Middle frontal gyrus (tissue), 1 donor: ENCODE measurements around the gene DGUOK.
"Not testable (repeated sequence)": the region's sequence is repeated elsewhere in the genome, so short reads cannot be mapped to it uniquely, and the experiment has no call there.

Experiments
- DNase-seq: peaks from one replicate; pipeline ENCODE4 v3.0.0-alpha.2; 2015; ENCODE audit warnings: low spot score; ENCODE audit errors: extremely low spot score

DGUOK gene

GRCh38 chr2:73926493-73927327, at the start of gene DGUOK:
Gene DGUOK (plus strand): TSS chr2:73926880. CDS start chr2:73926911, 31 bp downstream.
- DNase-seq, result peak; percentile 94

- DNase-seq, result no peak
These were observed 49.4 kb upstream of the DGUOK start for GRCh38 chr2:73877071-73877802.

- DNase-seq, result not testable (repeated sequence)
These were observed 48.7 kb upstream of the DGUOK start for GRCh38 chr2:73877984-73878383.

GRCh38 chr2:73885406-73885805, 41.3 kb upstream of the DGUOK start:
- no peak for DNase-seq

DNA sequence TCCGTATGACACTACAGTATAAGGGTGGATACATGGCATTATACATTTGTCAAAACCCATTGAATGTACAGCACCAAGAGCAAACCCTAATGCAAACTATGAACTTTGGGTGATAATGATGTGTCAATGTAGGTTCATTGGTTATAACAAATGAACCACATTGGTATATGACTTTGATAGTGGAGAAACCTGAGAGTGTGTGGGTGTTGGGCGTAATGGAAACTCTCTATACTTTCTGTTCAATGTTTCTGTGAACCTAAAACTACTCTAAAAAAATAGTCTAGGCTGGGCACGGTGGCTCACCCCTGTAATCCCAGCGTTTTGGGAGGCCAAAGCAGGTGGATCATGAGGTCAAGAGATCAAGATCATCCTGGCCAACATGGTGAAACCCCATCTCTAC, 40.3 kb upstream of the DGUOK start:
- no peak for DNase-seq

DNA sequence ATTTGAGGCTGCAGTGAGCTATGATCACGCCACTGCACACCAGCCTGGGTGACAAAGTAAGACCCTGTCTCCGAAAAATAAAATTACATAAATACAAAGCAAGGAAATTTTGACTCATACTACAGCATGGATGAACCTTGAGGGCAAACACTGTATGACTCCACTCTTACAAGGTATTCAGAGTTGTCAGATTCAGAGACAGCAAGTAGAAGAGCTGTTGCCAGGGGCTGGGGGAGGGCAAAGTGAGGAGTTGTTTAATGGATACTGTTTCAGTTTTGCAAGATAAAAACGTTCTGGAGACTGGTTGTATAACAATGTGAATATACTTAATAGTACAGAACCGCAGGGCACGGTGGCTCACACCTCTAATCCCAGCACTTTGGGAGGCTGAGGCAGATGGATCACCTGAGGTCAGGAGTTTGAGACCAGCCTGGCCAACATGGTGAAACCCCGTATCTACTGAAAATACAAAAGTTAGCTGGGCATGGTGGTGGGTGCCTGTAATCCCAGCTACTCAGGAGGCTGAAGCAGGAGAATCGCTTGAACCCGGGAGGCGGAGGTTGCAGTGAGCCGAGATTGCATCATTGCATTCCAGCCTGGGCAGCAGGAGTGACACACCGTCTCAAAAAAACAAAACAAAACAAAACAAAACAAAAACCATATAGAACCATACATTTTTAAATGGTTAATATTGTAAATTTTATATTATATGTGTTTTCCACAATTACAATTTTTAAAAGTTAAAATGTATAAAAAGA, 38.9 kb upstream of the DGUOK start:
- not testable (repeated sequence) for DNase-seq

DNA sequence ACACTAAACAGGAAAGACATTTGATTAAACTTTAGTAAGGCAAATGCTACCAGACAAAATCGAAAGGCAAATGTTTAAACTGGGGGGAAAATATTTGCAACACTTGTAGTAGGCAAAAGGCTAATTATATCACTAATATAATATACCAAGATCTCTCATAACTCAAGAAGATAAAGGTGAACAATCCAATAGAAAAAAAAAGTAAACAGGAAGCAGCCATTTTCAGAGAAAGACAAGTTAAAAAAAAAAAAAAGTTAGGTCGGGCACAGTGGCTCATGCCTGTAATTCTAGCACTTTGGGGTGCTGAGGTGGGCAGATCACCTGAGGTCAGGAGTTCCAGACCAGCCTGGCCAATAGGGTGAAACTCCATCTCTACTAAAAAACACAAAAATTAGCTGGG, 38.3 kb upstream of the DGUOK start:
- no peak for DNase-seq

GRCh38 chr2:73889206-73889605, 37.5 kb upstream of the DGUOK start:
- DNase-seq, result no peak

GRCh38 chr2:73890301-73891092, 36.2 kb upstream of the DGUOK start:
- DNase-seq, result no peak

- DNase-seq, result no peak
These were observed 35.3 kb upstream of the DGUOK start for GRCh38 chr2:73891276-73891901.

DNA sequence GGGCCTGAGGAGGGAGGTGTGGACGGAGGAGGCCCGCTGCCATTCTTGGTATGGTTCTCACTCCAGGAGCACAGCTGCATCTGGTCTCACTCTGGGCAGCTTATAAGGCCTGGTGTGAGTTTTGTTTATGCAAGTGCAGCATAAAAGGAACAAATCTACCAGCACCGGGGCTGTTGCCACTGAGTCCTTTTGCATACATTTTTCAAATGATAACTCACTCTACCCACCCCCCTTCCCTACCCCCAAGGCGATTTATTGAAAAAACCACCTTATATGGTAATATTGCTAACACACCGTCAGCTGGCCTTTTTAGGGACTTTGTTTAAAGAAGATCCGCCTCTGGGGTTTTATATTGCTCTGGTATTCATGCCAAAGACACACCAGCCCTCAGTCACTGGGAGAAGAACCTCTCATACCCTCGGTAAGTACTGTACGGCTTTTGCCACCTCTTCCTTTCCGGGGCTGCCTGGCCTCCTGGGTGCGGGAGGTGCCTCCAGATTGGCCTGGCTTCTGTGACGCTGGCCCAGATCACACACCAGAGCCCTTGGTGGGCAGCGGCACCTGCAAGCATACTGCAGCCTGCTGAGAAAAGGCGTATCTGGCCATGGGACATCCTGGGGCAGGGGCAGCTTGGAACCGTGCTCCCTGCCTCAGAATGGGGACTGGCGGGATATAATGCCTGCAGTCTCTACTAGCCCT, 33.9 kb upstream of the DGUOK start, which contains the start of gene ACTG2:
ACTG2 (plus strand) TSS at position 378 of the 699 bp plus-strand sequence. CDS start 8,304 bp downstream, outside the sequence.
- no peak for DNase-seq

- DNase-seq, result no peak
These were observed 32.8 kb upstream of the DGUOK start for GRCh38 chr2:73893764-73894474.

- no peak for DNase-seq
These were observed 32.2 kb upstream of the DGUOK start for GRCh38 chr2:73894475-73894850.

DNA sequence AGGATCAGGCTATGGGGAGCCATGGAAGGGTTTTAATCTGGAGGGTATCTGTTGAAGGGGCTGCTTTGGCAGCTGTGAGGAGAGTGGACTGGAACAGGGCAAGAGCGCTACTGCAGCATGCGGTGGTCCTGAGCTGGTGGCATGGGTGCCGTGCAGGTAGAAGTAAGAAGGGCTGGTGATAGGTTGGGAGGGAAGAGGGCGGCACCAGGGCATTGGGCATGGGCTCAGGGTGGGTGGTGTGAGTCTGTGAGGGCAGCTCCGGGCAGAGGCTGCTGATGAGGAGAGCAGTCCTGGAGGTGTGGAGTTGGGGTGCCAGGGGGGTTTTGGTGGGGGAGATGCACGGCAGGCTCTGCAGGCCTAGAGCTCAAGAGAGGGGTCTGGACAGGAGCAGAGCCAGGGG, 31.8 kb upstream of the DGUOK start:
- DNase-seq, result no peak

- DNase-seq, result no peak
These were observed 31.2 kb upstream of the DGUOK start for GRCh38 chr2:73895473-73895872.

- DNase-seq, result no peak
These were observed 30.1 kb upstream of the DGUOK start for GRCh38 chr2:73896362-73897239.

- no peak for DNase-seq
These were observed 29.5 kb upstream of the DGUOK start for GRCh38 chr2:73897240-73897583.

- no peak for DNase-seq
These were observed 28.7 kb upstream of the DGUOK start for GRCh38 chr2:73897934-73898333.
